Eye (tissue), 1 donor: ENCODE data around the gene HOXC10.
A peak's percentile ranks its signal among the peaks of the same experiment; 100 is the strongest.

Experiments
- DNase-seq: peaks from one replicate; pipeline ENCODE4 v3.0.0-alpha.2; 2015

HOXC10 gene

DNA sequence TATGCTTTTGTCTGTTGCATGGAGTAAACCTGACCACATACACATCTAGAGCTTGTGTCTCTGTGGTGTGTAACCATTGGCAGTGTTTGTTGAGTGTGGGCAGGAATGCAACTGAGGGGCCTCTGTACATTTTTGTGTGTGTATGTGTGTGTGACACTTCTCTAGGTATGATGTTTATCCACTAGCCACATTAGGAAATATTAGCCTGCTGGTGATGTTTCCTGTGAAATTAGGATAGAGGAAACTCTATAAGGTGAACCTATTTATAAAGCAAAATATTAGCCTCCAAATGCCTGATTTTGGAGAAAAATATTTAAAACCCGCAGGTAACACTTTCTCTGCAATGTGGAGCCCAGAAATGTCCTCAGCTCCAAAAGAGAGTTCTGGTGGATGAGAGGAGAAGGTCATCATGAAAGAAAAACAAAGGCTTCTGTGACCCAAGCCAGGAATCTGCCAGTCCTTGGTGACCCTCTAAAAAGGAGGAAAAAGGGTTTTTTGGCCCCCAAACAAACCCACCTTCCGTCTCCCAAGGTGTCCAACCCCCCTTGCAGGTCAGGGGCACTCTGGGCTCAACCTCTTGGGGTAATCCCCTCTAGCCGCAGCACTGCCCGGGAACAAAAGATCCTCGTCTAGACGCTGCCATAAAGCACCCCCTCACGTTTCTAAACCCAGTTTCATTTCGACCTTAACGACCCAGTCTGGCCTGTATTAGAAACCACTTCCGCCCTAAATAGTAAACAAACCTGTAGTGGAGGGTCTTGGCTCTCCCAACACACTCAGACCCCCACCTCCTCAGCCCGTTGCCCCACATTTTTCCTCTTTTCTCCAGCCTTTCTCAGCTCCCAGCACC is 7.1 kb upstream of the HOXC10 start:
- no peak for DNase-seq

DNA sequence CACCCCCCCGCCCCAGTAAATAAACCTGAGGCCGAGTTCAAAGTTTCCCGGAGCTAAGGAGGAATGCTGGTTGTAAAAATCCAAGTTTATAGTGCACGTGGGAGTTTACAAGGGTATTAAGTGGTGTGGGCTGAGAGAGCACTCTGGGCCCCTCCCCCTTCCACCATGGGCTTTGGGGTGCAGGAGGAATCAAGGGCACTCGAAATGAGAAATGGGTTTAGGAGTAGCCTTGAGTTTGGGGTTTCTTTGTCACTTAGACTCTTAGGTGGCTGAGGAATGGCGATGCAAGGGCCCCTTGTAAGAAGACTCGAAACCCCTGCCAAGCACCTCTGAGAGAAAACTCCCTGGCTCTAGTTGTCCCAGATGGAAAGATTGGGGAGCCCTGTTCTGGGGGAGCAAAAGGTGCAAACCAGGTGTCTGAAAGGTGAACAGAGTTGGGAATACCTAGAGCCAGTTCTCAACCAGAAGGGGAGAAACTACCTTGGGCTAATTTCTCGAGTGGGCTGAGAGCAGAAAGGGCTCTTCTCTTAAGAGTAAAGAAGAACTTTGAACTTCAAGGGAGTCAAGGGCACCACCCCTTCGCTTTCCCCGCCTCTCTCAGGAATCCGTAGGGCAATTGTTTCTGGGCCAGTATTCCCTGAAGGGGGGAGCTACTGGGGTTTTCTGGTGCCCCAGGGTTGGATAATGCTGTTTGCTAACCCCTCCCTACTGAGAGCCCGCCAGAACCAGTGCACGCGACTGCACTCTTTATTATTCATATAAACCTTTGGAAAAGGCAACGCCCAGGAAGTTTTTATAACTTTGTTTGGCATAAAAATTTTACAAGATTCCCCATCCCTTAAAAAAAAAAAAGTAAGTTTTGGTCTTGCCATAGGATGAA is 6.2 kb upstream of the HOXC10 start:
- no peak for DNase-seq

DNA sequence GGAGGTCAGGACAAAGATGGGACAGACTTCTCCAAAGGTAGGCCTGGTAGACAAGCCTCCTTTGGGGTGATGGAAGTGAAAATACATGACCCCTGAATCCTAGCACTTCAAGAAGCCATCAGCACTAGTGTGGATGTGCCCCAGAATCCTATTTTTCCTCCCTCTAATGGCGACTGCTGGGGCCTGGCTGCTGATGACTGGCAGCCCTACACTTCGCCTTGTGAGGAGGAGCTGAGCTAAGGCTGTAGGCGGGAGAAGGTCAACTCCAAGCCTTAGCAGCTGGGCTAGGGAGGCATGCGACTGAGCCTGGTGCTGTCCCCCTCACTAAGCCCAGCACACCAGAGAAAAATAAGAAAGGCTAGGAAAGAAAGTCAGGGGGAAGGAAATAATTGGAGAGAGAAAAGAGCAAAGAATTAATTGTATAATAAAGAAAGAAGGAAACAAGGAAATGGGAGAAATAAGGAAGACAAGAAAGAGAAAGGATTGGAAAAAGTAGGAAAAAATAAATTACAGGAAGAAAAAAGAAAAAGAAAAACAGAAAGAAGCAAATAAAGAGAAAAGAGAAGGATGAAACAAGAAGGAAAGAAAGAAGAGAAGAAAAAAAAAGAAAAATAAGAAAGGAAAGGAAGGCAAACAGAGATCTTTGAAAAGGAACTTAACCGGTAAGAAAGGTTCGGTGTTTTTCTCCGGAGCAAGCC is 4.7 kb upstream of the HOXC10 start:
- no peak for DNase-seq

DNA sequence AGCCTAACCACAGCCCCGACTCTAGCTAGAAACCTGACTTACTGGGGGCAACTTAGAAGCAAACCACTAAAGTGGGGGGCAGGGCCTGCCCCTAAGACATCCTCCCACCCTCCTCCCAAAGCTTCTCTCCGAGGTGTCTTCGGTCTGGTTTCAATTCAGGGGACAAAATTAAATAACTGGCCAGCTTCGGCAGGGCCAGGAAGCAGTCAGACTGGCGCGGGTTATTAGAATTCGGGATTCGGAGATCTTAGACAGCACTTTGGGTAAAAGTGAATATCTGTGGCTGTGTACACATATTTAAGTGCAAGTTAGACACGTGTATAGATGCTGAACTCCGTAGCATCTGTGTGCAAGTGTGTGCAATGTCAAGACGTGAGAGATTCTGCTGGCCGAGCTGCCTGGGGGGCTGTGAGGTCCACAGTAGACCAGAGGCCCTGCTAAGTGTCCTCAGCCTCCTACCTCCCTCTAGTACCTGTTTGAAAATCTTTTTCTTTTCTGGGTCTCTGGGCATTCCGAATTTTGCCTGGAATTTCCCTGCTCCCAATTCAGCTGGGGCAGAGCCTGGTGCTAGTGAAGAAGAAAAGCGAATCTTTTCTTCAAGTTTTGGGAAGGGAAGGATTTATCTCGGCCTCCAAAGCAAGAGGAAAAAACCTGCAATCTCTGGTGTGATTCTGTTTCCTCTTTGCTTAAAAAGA is 4.0 kb upstream of the HOXC10 start:
- no peak for DNase-seq

DNA sequence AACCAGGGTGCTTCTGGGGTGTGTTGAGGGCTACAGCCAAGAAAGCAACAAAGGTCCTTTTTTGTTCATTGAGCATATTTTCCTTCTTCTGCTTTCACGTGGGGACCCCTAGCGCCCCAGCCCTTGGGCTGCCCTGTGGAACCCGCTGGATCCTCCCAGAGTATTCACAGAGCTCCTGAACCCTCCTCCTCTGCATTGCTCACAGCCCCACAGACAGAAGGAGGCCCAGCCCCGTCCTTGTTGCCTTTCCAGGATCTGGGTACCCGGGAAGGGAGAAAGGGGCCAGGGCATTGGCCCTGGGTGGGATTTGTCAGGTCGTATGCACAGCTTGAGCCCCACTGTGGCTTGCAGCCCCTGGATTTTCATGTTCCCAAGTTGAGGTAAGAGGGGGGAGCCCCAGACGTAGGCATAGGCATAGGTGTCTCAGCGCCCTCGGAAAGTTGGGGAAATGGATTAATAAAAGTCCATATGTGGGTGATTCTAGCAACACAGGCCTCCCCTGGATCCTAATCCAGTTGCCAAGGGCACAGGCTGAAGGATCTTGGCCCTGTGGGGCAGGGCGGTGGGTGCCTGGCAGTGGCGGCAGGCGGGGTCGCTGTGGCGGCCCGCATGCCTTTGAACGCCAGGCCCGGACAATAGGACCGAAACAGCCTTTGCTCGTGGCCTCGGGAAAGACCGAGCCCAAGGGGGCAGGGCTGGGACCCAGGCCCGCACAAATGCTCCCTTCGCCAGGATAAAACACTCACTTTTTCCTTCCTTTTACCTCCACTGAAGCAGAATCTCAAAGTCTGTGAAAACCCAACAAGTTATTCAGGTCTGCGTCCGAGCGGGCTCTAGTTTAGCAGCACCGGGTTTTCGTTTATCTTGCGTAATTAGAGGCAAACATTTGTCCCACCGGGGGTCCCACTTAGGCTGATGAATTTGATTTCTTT is 3.0 kb upstream of the HOXC10 start:
- DNase-seq, result no peak

DNA sequence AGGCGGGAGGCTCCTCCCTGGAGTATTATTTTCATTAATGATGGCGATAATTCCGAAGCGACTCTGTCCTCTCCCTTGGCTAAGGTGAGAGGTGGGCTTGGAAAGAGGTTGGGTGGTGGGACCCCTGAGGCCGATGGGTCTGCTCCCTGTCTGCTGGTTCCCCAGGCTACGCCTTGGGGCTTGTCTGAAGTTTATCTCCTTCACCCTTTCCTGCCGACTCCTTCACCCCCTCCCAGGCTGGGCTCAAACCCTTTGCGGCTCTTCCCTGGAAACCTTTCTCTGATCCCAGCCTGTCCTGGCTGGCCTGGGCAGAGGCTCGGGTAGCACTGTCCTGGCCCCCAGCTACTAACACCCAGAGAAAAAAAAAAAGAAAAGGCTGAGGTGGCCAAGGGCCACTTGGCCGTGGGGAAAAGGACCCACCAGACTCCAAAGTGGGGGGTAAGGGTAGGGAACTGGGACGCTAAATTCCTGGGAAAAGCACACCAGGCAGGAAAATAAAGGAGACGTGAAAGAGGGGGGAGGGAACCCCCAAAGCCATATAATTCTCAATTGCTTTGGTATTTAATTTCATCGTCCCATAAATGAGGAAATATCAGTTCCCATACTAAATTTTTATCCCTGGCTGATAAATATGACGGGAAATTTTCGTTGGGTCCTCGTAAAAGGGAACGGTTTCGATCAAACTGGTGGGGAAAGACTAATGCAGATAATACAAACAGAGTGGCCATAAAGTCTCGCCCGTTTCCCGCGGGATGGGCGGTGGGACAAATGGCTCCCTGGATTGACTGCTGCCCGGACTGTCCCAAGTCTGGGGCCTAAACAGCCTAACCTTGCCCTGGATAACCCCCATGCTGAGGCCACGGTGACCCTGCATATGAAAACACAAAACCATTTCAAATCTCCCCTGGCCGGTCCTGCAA is 2.0 kb upstream of the HOXC10 start:
- DNase-seq, result no peak

DNA sequence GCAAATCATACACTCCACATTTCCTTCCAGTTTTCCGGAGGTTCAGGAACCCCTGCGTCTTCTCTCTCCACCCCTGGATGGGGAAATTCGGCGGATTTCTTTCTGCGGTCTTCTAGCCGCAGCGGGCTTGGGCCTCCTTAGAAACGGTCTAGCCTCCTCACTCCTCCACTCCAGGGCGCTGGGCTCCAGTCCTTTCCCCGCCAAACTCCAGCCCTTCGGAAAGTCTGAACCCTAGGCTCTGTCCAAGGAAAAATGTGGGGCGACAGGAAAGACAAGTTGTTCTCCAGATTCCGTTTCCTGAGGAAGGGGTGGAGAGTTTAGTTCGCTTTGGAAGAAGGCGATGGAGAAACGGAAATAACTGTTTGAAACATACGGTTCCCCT is 1.4 kb upstream of the HOXC10 start:
- peak; percentile 69 for DNase-seq

DNA sequence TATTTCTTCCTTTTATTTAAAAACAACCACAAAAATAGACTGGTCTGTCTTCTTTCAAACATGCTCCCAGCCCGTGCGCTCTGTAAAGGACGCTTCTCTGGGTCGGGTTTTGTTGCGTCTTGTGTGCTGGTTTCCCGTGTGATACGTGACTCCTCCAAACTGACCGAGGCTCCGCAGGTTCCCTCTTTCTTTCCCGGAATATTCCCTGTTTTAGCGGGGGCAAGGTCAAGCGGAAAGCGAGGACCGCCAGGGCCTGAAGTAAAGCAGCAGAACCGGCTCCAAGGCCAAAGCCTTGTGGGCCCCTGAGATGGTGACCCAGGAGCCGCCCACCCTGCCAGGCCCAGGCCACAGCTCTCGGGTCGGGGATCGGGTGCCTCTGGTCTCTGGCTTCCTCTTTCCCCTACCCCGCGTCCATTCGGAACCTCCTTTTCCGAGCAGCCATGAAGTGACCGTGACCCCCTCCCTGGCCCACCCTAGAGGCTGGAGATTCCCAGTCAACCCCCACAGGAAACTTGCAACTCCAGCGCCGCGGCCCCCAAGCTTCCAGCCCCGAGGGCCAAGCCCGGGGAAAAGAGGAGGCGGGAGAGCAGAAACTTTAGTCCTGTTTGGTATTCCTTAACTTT is 885 bp upstream of the HOXC10 start:
- no peak for DNase-seq

DNA sequence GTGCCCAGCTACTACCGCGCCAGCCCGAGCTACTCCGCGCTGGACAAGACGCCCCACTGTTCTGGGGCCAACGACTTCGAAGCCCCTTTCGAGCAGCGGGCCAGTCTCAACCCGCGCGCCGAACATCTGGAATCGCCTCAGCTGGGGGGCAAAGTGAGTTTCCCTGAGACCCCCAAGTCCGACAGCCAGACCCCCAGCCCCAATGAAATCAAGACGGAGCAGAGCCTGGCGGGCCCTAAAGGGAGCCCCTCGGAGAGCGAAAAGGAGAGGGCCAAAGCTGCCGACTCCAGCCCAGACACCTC is 697 bp downstream of the HOXC10 start:
- DNase-seq, result no peak

DNA sequence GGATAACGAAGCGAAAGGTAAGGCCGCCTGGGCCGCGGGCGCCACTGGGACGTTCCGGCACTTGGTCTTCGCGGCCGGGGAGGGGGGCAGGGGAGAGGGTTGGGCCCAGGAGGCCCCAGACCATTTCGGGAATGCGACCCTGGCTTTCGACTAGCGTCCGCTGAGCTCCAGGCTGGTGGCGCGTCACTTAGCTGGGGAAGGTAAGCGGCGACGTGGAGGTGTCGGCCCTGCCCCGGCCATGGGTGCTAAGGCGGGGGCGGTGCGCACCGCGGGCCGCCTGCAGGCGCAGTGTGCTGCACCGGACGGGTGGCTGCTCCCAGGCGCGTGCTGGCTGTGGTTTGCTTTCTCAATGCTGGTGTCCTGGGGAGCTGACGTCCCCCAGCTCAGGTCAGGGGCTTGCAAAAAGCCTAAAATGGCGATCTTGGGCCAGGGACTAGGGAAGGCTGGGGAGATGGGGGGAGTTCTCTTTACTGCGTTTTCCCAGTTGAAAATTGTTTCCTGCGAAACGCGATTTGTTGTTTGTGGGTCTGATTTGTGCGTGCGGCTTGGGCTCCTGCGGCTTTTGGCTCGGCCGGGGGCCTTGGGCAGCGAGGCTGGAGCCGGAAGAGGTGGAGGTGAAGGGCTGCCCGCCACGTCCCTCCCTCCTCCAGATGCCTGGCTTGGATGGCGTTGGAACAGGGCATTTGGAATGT is 1.2 kb downstream of the HOXC10 start:
- DNase-seq, result no peak

DNA sequence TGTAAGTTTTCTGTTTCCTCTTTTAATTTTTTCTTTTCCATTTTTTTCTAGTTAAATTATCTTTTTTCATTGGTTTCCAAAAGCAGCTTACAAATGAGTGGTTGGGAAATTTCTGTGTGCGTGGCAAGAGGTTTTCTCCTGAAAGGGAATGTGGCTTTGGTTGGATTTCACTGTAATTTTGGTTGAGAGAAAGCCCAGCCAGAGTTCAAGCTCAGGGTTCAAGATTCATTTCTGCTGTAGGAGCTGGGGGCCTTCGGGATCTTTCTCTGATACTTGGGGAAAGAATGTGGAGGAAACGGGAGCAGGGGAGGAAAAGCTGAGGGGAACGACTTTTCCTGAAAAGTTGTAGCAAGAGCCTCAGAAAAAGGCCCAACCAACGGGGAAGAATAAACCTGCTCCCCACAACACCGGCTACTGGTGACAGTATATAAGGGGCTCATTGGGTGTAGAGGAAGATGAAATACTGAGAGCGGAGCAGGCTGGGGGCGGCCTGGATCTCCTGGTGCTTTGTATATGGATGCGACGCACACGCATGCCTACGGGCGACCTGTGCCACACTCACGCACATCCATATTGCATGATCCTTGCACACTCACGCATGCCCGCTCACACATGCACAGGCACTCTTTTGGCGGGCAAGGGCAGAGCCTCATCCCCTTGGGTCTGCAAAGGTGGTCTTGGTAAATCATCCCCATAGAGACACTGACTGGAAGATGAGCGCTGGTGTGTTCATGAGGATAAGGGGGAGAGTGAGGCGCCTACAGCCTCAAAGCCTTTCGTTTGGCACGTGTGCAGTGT is 1.9 kb downstream of the HOXC10 start:
- no peak for DNase-seq

DNA sequence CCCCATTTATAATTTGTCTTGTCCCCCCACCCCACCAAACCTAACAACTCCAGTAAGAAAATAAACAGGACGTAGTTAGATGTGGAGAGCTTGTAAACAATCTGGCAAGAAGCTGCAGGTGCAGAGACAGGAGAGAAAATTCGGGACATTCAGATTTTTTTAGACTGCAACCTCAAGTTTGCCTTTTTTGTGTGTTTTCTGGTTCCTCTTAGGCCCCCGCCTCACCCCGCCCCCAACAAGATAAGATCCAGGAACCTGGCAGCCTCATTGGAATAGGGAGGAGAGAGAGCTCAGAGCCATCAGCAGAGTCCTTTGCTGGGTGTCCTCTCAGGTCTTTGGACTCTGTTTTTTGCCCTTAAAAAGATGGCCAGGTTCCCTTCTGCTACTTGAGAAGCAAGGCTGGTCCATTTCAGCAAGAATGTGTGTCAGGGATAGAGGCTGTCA is 2.9 kb downstream of the HOXC10 start:
- no peak for DNase-seq

DNA sequence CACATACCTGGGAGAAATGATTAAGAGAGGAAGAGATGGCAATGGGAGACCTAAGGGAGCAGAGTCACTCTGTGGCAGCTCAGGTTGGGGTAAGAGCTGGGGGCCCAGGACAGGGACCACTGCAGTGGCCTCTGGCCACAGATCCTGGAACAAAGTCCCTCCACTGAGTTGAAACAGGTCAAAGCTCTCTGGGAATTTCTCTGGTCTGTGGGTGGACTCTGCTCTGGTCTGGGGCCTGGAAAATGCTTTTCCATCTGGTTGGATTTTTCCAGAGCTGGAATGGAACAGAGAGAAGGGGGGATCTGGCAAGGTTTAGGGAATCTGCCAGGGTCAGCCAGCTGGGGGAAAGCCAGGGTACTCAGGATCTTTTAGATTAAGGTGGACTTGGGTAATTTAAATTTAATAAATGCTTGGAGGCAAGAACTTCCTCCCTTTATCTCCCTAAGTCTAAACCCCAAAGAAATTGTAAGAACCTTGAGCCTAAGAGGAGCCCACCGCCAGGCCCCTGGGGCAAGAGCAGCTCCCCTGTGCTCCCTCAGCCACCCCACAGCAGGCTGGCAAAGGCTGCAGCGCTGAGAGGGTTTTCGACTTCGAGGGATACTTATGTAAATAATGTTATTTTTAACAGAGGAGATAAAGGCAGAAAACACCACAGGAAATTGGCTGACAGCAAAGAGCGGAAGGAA is 3.7 kb downstream of the HOXC10 start:
- DNase-seq, result no peak

DNA sequence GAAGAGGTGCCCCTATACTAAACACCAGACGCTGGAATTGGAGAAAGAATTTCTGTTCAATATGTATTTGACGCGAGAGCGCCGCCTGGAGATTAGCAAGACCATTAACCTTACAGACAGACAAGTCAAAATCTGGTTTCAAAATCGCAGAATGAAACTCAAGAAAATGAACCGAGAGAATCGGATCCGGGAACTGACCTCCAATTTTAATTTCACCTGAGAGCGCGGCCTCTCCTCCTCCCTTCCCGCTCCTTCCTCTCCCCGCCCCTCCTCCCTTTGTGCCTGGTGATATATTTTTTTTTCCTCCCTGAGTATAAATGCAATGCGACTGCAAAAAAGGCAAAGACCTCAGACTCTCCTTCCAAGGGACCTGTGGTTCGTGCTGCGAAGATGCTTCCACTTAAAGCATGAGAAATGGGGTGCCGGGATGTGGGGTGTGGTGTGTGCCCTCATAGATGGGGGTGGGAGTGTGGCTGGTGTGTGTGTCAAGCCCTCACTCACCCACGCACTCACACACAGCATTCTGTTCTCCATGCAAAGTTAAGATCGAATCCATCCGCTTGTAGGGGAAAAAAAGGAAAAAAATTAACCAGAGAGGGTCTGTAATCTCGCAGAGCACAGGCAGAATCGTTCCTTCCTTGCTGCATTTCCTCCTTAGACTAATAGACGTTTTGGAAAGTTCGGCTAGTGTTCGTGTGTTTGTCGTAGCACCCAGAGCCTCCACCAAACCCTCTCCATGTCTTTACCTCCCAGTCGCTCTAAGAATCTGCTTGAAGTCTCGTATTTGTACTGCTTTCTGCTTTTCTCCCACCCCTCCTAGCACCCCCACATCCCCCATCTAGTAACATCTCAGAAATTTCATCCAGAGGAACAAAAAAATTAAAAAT is 4.5 kb downstream of the HOXC10 start:
- DNase-seq, result no peak

DNA sequence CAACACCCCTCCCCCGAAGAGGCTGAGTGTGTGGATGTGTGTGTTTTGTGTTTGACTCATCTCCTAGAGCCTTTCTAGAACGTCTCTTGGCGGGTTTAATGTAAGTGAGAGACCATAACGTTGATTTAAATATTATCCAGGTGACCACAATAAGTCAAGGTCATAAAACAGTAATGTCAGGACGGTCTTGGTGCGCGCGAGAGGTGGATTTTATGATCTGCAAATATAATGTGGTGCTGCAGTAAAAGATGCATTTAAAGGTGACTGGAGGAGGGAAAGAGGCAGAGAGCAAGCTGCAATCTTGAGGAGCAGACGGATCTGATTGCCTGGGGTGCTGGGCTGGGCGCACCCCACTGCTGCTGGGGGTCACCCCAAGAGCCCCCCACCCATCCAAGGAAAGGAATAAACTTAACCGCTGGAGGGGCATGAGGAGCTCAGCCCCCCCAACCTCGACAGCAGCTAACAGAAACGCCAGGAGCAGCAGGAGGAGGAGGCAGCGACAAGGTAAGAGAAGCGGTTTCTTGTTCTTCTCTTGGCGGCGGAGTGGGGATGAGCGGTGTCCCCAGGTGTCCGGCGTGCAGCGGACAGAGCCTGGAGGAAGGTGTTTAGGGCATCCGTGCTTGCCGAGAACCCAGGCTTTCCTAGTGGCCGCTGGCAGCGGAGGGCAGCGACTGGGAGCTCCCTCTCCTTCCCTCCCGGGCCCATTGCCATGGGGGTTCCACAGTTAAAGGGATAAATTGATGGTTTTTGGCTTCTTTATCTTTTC is 5.5 kb downstream of the HOXC10 start:
- no peak for DNase-seq

DNA sequence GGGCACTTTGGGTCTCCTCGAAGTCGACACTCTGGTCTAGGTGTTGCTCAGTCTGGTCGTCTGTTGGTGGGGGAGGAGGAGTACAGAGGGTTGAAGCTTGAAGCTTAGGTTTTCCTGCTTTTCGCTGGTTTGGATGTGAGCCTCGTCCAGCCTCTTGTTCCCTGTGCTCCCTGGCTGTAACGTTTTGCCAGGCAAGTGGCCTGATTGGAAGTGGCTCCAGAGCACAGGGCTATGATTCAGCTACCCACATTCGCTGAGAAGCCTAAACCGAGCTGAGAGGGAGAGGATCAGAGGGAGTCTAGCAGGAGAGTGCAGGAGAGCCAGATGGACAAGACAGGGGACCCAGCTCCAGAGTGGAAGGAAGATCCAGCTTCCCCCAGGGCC is 6.1 kb downstream of the HOXC10 start:
- DNase-seq, result no peak
